ENCODE measurements around the gene MRPS18A.

GRCh38 chr6:43687079-43687436 is 533 bp downstream of the MRPS18A start:
- TF ChIP-seq, protein P1, sequence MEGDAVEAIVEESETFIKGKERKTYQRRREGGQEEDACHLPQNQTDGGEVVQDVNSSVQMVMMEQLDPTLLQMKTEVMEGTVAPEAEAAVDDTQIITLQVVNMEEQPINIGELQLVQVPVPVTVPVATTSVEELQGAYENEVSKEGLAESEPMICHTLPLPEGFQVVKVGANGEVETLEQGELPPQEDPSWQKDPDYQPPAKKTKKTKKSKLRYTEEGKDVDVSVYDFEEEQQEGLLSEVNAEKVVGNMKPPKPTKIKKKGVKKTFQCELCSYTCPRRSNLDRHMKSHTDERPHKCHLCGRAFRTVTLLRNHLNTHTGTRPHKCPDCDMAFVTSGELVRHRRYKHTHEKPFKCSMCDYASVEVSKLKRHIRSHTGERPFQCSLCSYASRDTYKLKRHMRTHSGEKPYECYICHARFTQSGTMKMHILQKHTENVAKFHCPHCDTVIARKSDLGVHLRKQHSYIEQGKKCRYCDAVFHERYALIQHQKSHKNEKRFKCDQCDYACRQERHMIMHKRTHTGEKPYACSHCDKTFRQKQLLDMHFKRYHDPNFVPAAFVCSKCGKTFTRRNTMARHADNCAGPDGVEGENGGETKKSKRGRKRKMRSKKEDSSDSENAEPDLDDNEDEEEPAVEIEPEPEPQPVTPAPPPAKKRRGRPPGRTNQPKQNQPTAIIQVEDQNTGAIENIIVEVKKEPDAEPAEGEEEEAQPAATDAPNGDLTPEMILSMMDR (IDR thresholded peaks at IDR 0.05): no peak
- TF ChIP-seq POLR2A (IDR thresholded peaks at IDR 0.05): no peak
